ENCODE data around the gene TUBB2B. TPM values are rescaled to one million over a fixed set of nuclear protein-coding genes. Genes with fewer than 3 reads are reported as not detected.

The TUBB2B gene
- total and polyA plus RNA-seq, 9 of the 15 experiments (the other 6 are each of a cell fraction or from before 2014, with no cell fraction given) = 0.11 to 9.7 (median 4.6) TPM

GRCh38 chr6:3208098-3208774 lies 19.2 kb downstream of the TUBB2B start (continued):
- TF ChIP-seq UBTF (IDR thresholded peaks at IDR 0.05; ENCODE audit: borderline replicate concordance in 1 of 2, low read depth in 2 of 2, low read length in 2 of 2) (no peak), RHOXF2B (CRISPR knock-in tag; conservative IDR thresholded peaks at IDR 0.05) (no peak), SRSF1 (IDR thresholded peaks at IDR 0.05; ENCODE audit: low read depth, low read length) (no peak), EWSR1 (IDR thresholded peaks at IDR 0.05; ENCODE audit: borderline replicate concordance, low read depth, partially characterized antibody) (no peak), PBX2 (CRISPR knock-in tag; IDR thresholded peaks at IDR 0.05; ENCODE audit: low read depth) (no peak), PBX2 (tag; conservative IDR thresholded peaks at IDR 0.05; ENCODE audit: low read depth) (peak; percentile 86), ZC3H11A (IDR thresholded peaks at IDR 0.05; ENCODE audit: low read depth, low read length) (no peak), DMBX1 (CRISPR knock-in tag; IDR thresholded peaks at IDR 0.05; ENCODE audit: borderline replicate concordance) (no peak), MEIS2 (IDR thresholded peaks at IDR 0.05; ENCODE audit: partially characterized antibody) (peak; percentile 87), STAT5B (CRISPR knock-in tag; IDR thresholded peaks at IDR 0.05) (no peak), ILK (tag; IDR thresholded peaks at IDR 0.05; ENCODE audit: borderline replicate concordance, low read depth) (no peak), ZFP91 (CRISPR knock-in tag; IDR thresholded peaks at IDR 0.05) (no peak), ZNF280A (IDR thresholded peaks at IDR 0.05; ENCODE audit: low read depth, partially characterized antibody) (no peak), ARHGAP35 (IDR thresholded peaks at IDR 0.05; ENCODE audit: partially characterized antibody) (no peak), ZNF76 (CRISPR knock-in tag; IDR thresholded peaks at IDR 0.05; ENCODE audit: borderline replicate concordance) (no peak), ZNF311 (CRISPR knock-in tag; IDR thresholded peaks at IDR 0.05) (no peak), CBX3 (IDR thresholded peaks at IDR 0.05; ENCODE audit: borderline replicate concordance in 1 of 2, low read length in 2 of 2) (no peak), MEF2D (tag; conservative IDR thresholded peaks at IDR 0.05; ENCODE audit: low read depth) (no peak), ZNF224 (CRISPR knock-in tag; IDR thresholded peaks at IDR 0.05) (no peak), ZEB2 (IDR thresholded peaks at IDR 0.05) (peak; percentile 63; the same call in 1 of the 2 replicates)
